CD4-positive, CD25-positive, alpha-beta regulatory T cell (primary cell): Measurements from ENCODE around the gene SCN4B. TPM values are rescaled to one million over a fixed set of nuclear protein-coding genes. Genes with fewer than 3 reads are reported as not detected.

Experiments used
- ATAC-seq, 2 donors: fragments of 150-1000 bp; cut with Tn5 transposase; one replicate each; pipeline ENCODE4 v1.10.0; 2021; ENCODE audit warnings: low read depth in 2 of 2, moderate number of reproducible peaks in 2 of 2, moderate library complexity in 1 of 2
- DNase-seq, 3 donors: peaks; one replicate each; pipeline versions ENCODE4 v3.0.0 to v3.0.0-alpha.2; 2012 to 2022; ENCODE audit warnings: mixed read lengths in 1 of 3
- H3K27ac ChIP-seq: one replicate; pipeline ENCODE4 v1.7.0; 2013; ENCODE audit warnings: mild to moderate bottlenecking, low read length; ENCODE audit not compliant: insufficient read depth, poor library complexity, severe bottlenecking
- H3K27me3 ChIP-seq: one replicate; pipeline ENCODE4 v1.7.0; 2013; ENCODE audit warnings: low read length; ENCODE audit not compliant: control insufficient read depth, insufficient read depth
- H3K36me3 ChIP-seq: one replicate; pipeline ENCODE4 v1.7.0; 2013; ENCODE audit warnings: mild to moderate bottlenecking, low read length, moderate library complexity; ENCODE audit not compliant: control insufficient read depth, insufficient read depth
- H3K4me1 ChIP-seq: 2 replicates; pipeline ENCODE4 v1.7.0; 2013; ENCODE audit warnings: mild to moderate bottlenecking, low read length; ENCODE audit not compliant: insufficient read depth, control insufficient read depth, poor library complexity, severe bottlenecking
- H3K4me3 ChIP-seq: one replicate; pipeline ENCODE4 v1.7.0; 2013; ENCODE audit warnings: low read depth, mild to moderate bottlenecking, low read length, moderate library complexity
- H3K9me3 ChIP-seq, 2 experiments: 1 replicate in 1 of 2; 2 replicates in 1 of 2; pipeline ENCODE4 v1.7.0; 2013; ENCODE audit warnings: low read length in 2 of 2, mild to moderate bottlenecking in 1 of 2, moderate library complexity in 1 of 2; ENCODE audit not compliant: control insufficient read depth in 2 of 2
- H3K27ac Mint-ChIP-seq, 3 donors: one replicate each; pipeline ENCODE4 v1.8.0; 2020 to 2022; ENCODE audit warnings: mild to moderate bottlenecking in 3 of 3, mixed read lengths in 3 of 3, moderate library complexity in 2 of 3
- H3K27me3 Mint-ChIP-seq: one replicate; pipeline ENCODE4 v1.8.0; 2022; ENCODE audit warnings: mild to moderate bottlenecking, mixed read lengths
- H3K36me3 Mint-ChIP-seq: one replicate; pipeline ENCODE4 v1.8.0; 2020; ENCODE audit warnings: mixed read lengths
- H3K4me1 Mint-ChIP-seq, 4 donors: one replicate each; pipeline ENCODE4 v1.8.0; 2020 to 2022; ENCODE audit warnings: mixed read lengths in 4 of 4, mild to moderate bottlenecking in 1 of 4
- H3K4me3 Mint-ChIP-seq, 4 donors: one replicate each; pipeline ENCODE4 v1.8.0; 2020 to 2022; ENCODE audit warnings: mild to moderate bottlenecking in 4 of 4, mixed read lengths in 4 of 4, moderate library complexity in 3 of 4
- H3K9me3 Mint-ChIP-seq, 7 donors: one replicate each; pipeline ENCODE4 v1.8.0; 2020 to 2022; ENCODE audit warnings: mixed read lengths in 7 of 7, mild to moderate bottlenecking in 3 of 7, moderate library complexity in 2 of 7
- polyA plus RNA-seq, 4 donors: library from polyadenylated mRNA; unstranded; fragments of 300-500 nt; fragmentation: Illumina TruSeq; gene quantifications; one replicate each; pipeline ENCODE4 v1.2.3, GENCODE V29; 2021
- total RNA-seq: library from RNA; stranded (reverse); gene quantifications from one replicate; pipeline ENCODE4 v1.2.3, GENCODE V29; 2022

Gene SCN4B
- total and polyA plus RNA-seq, 5 donors from 2014 or later = not detected

DNA sequence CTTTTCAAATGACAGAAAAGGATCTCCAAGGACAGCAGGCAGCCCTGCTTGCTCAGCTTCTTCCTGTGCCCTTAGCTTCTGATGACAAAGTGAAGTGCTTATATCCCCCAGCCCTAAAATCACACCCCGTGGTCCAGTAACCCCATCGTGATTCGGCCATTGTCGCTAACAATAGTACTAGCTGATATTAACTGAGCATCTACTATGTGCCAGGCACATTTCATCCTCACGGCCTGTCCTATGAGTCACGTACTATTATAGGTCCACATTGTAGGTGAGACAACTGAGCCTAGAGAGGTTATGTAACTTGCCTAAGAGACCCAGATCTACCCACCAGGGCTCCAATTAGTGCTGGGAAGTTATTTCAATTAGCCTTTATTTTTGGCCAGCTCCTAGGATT, 6.1 kb downstream of the SCN4B start:
- H3K4me1 Mint-ChIP-seq = peaks cover 0 to 3% (median 0%) of the 10 kb centered on the region in 4 donors
- ATAC-seq = no peak
- H3K4me1 ChIP-seq = peaks cover 7% of the 10 kb centered on the region
- H3K9me3 ChIP-seq = no peaks in the 10 kb centered on the region
- H3K36me3 ChIP-seq = no peaks in the 10 kb centered on the region
- peaks cover 30% of the 10 kb centered on the region for H3K27me3 ChIP-seq
- peak overlapping the region; percentile 70 to 85 (median 82) for H3K4me3 Mint-ChIP-seq
- peaks cover 0 to 1% (median 0%) of the 10 kb centered on the region in 7 donors for H3K9me3 Mint-ChIP-seq
- DNase-seq = no peak
- H3K27ac ChIP-seq = no peak overlapping the region
- H3K4me3 ChIP-seq = no peak overlapping the region
- H3K27me3 Mint-ChIP-seq = peaks cover 65% of the 10 kb centered on the region
- peak overlapping the region in 1 of 3 donors; percentile 34 for H3K27ac Mint-ChIP-seq
- H3K36me3 Mint-ChIP-seq = no peaks in the 10 kb centered on the region

DNA sequence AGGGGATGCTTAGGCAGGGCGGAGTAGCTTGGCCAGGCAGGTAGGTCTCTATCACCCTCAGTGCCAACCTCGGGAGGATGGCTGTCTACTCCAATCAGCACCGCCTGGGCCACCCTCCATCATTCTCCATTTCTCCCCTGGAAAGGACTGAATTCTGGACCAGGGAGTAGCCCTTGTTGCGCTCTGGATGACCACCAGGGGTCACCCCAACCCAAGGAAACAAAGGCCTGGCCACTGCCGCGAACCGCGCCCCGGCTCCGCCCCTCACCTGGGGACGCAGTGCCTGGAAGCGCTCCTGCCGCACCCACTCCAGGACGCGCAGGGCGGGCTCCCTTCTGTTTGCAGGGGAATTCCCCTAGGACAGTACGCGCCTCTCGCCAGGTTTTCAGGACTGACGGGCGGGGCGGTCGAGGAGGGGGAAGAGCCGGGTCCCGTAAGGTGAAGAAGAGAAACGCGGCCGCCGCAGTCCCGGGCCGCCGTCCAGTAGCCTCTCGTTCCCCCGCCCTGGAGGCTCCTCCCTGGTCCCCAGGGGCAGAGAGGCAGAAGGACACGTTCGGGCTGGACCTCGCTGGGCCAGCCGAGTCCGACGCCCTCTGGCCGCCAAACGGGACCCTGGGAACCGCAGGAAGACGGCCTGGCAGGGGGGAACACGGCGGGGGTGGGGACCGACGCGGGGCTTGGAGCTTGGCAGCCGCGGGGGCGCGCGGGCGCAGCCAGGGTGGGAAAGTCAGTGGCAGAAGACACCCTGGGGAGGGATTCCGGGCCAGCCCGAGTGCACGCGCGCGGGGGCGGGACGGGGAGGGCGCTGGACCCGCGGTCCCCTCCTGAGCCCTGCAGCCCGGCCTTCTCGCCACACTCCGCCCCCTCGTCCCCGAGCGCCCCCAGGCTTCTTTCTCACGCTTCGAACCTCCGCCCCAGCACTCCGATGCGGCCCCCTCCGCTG, 7.1 kb downstream of the SCN4B start:
- Histone ChIP-seq H3K4me1 (peaks cover 7% of the 10 kb centered on the region), H3K36me3 (no peaks in the 10 kb centered on the region), H3K27ac (no peak overlapping the region), H3K9me3 (no peaks in the 10 kb centered on the region), H3K4me3 (no peak overlapping the region), H3K27me3 (peaks cover 23% of the 10 kb centered on the region)
- Mint-ChIP-seq H3K9me3 (peaks cover 0 to 1% (median 0%) of the 10 kb centered on the region in 7 donors), H3K27me3 (peaks cover 69% of the 10 kb centered on the region), H3K4me3 (peak overlapping the region; percentile 40 to 85 (median 84)), H3K36me3 (no peaks in the 10 kb centered on the region), H3K4me1 (peaks cover 0 to 3% (median 0%) of the 10 kb centered on the region in 4 donors), H3K27ac (no peak overlapping the region)
- ATAC-seq = peak; percentile 79 to 93
- peak; percentile 80 to 83 (median 81) for DNase-seq

DNA sequence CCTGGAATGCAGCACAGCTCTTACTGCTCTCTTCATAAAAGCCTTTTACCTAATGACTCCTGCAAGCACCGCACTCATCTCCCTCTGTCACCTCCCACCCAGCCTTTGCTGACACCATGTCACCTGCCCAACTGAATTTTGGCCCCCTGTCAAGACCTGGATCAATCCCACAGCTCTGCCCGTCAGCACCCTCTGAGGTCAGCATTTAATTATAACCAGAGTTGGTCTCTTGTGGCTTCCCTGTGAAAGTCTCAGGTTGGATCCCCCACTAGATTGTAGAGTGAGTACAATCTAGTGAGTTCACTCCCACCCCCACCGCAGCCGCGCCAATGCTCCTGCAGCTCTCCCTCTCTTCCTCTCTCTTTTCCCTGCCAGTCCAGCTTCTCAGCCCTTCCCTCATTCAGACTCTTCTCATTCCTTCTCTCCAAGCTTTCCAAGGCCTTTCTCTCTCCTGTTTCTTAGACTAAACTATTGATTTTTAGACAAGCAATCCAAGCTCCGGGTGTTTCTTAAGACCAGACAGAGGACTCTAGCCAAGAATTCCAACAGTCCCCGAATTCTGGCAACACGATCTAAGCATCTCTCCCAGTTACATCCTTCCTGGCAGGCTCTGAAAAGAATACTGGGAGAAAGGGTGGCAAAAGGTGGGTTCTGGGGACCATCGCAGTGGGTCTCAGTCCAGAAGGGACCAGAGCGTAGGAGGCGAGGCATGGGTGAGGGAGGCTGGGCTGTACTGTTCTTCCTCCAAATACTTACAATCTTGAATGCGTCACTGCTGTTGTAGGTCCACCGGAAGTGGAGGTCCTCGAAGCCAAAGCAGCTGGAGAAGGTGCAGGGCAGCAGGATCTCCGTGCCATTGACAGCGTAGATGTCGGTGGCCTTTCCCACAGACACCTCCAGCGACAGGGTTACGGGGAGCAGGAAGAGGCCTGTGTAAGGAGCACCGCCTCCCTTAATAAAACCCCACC, 8.0 kb downstream of the SCN4B start:
- DNase-seq (no peak), ATAC-seq (no peak)
- Mint-ChIP-seq H3K4me3 (peak overlapping the region; percentile 40 to 84 (median 78)), H3K27ac (peak overlapping the region in 1 of 3 donors; percentile 42), H3K27me3 (peaks cover 70% of the 10 kb centered on the region), H3K36me3 (no peaks in the 10 kb centered on the region), H3K9me3 (peaks cover 0 to 1% (median 0%) of the 10 kb centered on the region in 7 donors), H3K4me1 (peaks cover 0 to 3% (median 0%) of the 10 kb centered on the region in 4 donors)
- no peak overlapping the region for H3K27ac ChIP-seq
- H3K4me1 ChIP-seq = peaks cover 7% of the 10 kb centered on the region
- H3K4me3 ChIP-seq = no peak overlapping the region
- peaks cover 26% of the 10 kb centered on the region for H3K27me3 ChIP-seq
- H3K36me3 ChIP-seq = no peaks in the 10 kb centered on the region
- no peaks in the 10 kb centered on the region for H3K9me3 ChIP-seq

DNA sequence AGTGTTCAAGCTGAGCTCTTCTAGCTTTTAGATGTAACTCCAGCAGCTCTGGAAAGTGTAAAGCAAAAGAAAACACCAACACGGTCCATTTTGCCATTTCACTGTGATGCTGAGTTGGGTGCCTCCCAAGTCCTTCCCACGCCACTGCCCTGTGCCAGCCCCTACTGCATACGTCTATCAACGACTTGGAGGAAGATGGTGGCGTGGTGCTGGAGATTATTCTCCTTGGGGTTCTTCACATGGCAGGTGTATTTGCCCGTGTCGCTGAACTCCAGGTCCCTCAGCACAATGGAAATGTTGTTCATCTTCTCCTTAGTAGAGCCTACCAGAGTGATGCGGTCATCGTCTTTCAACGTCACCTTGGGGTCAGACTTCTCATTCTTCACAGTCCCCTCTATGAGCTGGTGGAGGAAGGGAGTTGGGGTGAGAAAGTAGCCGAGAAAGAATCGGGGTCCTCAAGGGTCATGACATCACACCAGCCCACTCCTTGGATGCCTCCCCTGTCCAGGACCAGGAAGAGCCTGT, 8.9 kb downstream of the SCN4B start:
- Mint-ChIP-seq H3K27me3 (peaks cover 75% of the 10 kb centered on the region), H3K27ac (peak overlapping the region in 1 of 3 donors; percentile 42), H3K36me3 (no peaks in the 10 kb centered on the region), H3K4me3 (peak overlapping the region in 1 of 4 donors; percentile 40), H3K9me3 (peaks cover 0 to 1% (median 0%) of the 10 kb centered on the region in 7 donors), H3K4me1 (peaks cover 0 to 3% (median 0%) of the 10 kb centered on the region in 4 donors)
- DNase-seq = no peak
- peaks cover 7% of the 10 kb centered on the region for H3K4me1 ChIP-seq
- no peaks in the 10 kb centered on the region for H3K9me3 ChIP-seq
- no peak overlapping the region for H3K27ac ChIP-seq
- H3K27me3 ChIP-seq = peaks cover 26% of the 10 kb centered on the region
- no peaks in the 10 kb centered on the region for H3K36me3 ChIP-seq
- no peak for ATAC-seq
- H3K4me3 ChIP-seq = no peak overlapping the region

DNA sequence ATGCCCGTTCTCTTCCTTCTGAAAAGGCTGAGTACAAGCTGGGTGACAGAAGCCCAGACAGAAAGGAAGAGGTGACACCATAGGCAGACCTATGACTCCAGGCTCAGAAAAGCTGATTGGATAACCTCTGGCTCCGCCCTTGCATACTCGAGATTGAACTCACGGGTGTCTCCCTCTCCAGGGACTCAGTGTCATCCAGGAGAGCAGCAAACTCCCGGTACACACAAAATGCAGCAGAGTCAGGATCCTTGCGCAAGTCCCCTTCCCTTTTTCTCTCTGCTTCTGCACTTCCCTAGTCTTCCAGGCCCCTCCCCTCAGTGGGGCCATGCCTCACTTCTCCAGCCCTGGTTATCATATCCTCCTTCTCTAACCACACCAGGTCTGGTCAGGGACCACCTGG, 9.8 kb downstream of the SCN4B start:
- Mint-ChIP-seq H3K9me3 (peaks cover 0 to 1% (median 0%) of the 10 kb centered on the region in 7 donors), H3K4me3 (no peak overlapping the region), H3K36me3 (no peaks in the 10 kb centered on the region), H3K27ac (no peak overlapping the region), H3K27me3 (peaks cover 70% of the 10 kb centered on the region), H3K4me1 (peaks cover 0 to 3% (median 0%) of the 10 kb centered on the region in 4 donors)
- ATAC-seq (peak in 1 of 2 donors; percentile 23), DNase-seq (peak in 1 of 3 donors; percentile 17)
- H3K9me3 ChIP-seq = no peaks in the 10 kb centered on the region
- peaks cover 29% of the 10 kb centered on the region for H3K27me3 ChIP-seq
- peaks cover 7% of the 10 kb centered on the region for H3K4me1 ChIP-seq
- no peaks in the 10 kb centered on the region for H3K36me3 ChIP-seq
- H3K4me3 ChIP-seq = no peak overlapping the region
- H3K27ac ChIP-seq = no peak overlapping the region

DNA sequence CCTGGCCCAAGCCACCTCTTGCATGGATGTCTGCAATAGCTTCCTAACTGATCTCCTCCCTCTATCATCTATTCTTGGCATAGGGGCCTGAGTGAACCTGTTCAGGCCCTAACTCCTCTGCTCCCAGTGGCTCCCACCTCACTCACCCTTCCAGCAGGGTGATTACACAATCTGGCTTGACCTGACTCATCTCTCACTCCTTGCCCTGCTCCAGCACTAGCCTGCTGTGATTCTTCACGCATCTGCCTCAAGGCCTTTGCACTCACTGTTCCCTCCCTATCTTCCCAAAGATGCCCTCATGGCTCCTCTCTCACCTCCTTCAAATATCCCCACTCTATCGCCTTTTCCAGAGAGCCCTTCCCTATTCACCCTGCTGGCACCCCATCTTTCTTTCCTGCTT, 10.5 kb downstream of the SCN4B start:
- no peaks in the 10 kb centered on the region for H3K36me3 Mint-ChIP-seq
- DNase-seq = no peak
- no peak for ATAC-seq
- Histone ChIP-seq H3K27me3 (peaks cover 29% of the 10 kb centered on the region), H3K36me3 (no peaks in the 10 kb centered on the region), H3K4me1 (peaks cover 7% of the 10 kb centered on the region), H3K9me3 (no peaks in the 10 kb centered on the region), H3K4me3 (no peak overlapping the region), H3K27ac (no peak overlapping the region)
- H3K9me3 Mint-ChIP-seq = peaks cover 0 to 1% (median 0%) of the 10 kb centered on the region in 7 donors
- no peak overlapping the region for H3K4me3 Mint-ChIP-seq
- H3K27ac Mint-ChIP-seq = no peak overlapping the region
- peaks cover 63% of the 10 kb centered on the region for H3K27me3 Mint-ChIP-seq
- H3K4me1 Mint-ChIP-seq = peaks cover 0 to 3% (median 0%) of the 10 kb centered on the region in 4 donors

DNA sequence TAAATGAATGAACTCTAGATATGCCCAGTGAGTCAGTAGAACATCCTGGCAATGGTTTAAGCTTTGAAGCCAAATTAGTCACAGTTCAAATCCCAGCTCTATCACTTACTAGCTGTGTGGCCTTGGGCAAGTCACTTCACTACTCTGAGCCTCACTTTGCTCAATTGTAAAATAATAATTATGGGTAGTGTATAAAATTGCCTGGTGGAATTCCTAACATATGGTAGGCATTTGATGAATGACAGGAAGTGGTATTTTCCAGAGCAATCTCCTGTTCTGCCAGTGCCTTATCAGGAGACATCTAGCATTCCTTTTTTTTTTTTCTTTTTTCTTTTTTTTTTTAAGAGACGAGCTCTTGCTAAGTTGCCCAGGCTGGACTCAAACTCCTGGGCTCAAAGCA, 13.0 kb downstream of the SCN4B start:
- Histone ChIP-seq H3K9me3 (no peaks in the 10 kb centered on the region), H3K4me1 (no peaks in the 10 kb centered on the region), H3K36me3 (no peaks in the 10 kb centered on the region), H3K4me3 (no peak overlapping the region), H3K27ac (no peak overlapping the region), H3K27me3 (peaks cover 29% of the 10 kb centered on the region)
- no peaks in the 10 kb centered on the region for H3K9me3 Mint-ChIP-seq
- no peaks in the 10 kb centered on the region for H3K36me3 Mint-ChIP-seq
- H3K4me3 Mint-ChIP-seq = no peak overlapping the region
- H3K27ac Mint-ChIP-seq = no peak overlapping the region
- ATAC-seq = no peak
- H3K4me1 Mint-ChIP-seq = no peaks in the 10 kb centered on the region
- peaks cover 52% of the 10 kb centered on the region for H3K27me3 Mint-ChIP-seq
- no peak for DNase-seq
